ENCODE measurements around the gene SNRPA. TPM values are rescaled to one million over a fixed set of nuclear protein-coding genes. Genes with fewer than 3 reads are reported as not detected.
A peak's percentile ranks its signal among the peaks of the same experiment; 100 is the strongest.

SNRPA gene
- total and polyA plus RNA-seq, 2 of the 13 experiments (the other 11 are each of a cell fraction or from before 2014, with no cell fraction given): 59.6 to 162 TPM

DNA sequence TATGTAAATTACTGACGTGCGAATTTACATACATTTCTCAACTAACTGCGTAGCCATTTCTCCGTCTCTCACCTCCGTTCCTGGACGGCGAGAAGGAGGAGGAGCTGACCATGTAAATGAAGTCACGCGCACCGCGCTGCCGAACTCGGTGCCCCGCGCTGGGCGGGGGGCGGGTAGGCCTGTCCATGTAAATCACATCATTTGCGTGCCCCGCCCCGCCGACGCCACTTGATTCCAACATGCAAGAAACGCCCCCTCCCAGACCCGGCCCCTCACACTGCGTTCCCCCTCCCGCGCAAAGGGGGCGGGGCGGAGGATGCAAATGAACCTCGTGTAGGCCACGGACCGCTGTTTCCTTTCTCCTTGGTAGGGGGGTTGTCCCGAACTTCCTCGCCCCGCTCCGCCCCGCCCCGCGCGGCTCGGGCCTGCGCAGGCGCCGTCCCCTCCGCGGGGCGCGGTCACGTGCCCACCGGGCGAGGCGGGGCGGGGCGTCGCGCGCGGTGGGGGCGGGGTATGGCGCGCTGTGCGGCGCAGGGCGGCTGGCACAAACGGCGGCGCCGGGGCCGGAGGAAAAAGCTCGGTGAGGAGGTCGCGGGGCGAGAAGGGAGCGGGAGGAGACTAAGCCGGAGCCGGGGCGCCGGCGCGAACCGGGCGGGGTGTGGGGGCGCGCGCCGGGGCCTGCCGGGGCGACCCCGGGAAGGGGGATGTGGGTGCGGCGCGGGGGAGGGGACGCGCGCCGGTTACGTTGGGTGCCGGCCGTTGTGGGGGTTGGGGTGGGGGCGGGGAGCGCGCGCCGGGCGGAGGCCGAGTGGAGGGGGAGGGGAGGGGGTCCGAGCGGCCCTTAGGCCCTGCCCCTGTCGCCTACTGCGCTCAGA, 47.9 kb downstream of the SNRPA start, which contains the start of gene EGLN2 (continued):
- TF ChIP-seq, protein P1, sequence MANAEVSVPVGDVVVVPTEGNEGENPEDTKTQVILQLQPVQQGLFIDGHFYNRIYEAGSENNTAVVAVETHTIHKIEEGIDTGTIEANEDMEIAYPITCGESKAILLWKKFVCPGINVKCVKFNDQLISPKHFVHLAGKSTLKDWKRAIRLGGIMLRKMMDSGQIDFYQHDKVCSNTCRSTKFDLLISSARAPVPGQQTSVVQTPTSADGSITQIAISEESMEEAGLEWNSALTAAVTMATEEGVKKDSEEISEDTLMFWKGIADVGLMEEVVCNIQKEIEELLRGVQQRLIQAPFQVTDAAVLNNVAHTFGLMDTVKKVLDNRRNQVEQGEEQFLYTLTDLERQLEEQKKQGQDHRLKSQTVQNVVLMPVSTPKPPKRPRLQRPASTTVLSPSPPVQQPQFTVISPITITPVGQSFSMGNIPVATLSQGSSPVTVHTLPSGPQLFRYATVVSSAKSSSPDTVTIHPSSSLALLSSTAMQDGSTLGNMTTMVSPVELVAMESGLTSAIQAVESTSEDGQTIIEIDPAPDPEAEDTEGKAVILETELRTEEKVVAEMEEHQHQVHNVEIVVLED (CRISPR knock-in tag; IDR thresholded peaks at IDR 0.05; ENCODE audit: borderline replicate concordance): no peak
- TF ChIP-seq ZFP82 (CRISPR knock-in tag; IDR thresholded peaks at IDR 0.05; ENCODE audit: borderline replicate concordance) (no peak), FOXO1 (CRISPR knock-in tag; IDR thresholded peaks at IDR 0.05) (peak; percentile 16; the same call in 1 of the 2 replicates), ELF3 (CRISPR knock-in tag; IDR thresholded peaks at IDR 0.05) (peak; percentile 36; the same call in 1 of the 2 replicates), ZNF431 (CRISPR knock-in tag; IDR thresholded peaks at IDR 0.05; ENCODE audit: borderline replicate concordance, low read depth) (0 out of 2 replicates have a peak, but pooled peaks have one; percentile 49), RBFOX2 (IDR thresholded peaks at IDR 0.05; ENCODE audit: low read depth, low read length) (peak; percentile 63), FOXK1 (CRISPR knock-in tag; IDR thresholded peaks at IDR 0.05; ENCODE audit: borderline replicate concordance, low read depth) (peak; percentile 25; the same call in 1 of the 2 replicates), ISL2 (CRISPR knock-in tag; IDR thresholded peaks at IDR 0.05) (peak; percentile 12; the same call in 1 of the 2 replicates), SP4 (CRISPR knock-in tag; IDR thresholded peaks at IDR 0.05) (peak; percentile 93), GABPB1 (CRISPR knock-in tag; IDR thresholded peaks at IDR 0.05) (peak; percentile 37), ZNF331 (CRISPR knock-in tag; IDR thresholded peaks at IDR 0.05) (peak; percentile 24; the same call in 1 of the 2 replicates), SAFB2 (CRISPR knock-in tag; IDR thresholded peaks at IDR 0.05; ENCODE audit: borderline replicate concordance, low read depth) (no peak), NCOR1 (IDR thresholded peaks at IDR 0.05; ENCODE audit: borderline replicate concordance, low read length) (peak; percentile 37; the same call in 1 of the 2 replicates), SAP130 (CRISPR knock-in tag; IDR thresholded peaks at IDR 0.05; ENCODE audit: low read depth) (peak; percentile 64), TAF1 (CRISPR knock-in tag; IDR thresholded peaks at IDR 0.05) (0 out of 2 replicates have a peak, but pooled peaks have one; percentile 35), ZNF577 (CRISPR knock-in tag; IDR thresholded peaks at IDR 0.05; ENCODE audit: borderline replicate concordance, low read depth) (no peak), KLF6 (CRISPR knock-in tag; IDR thresholded peaks at IDR 0.05) (no peak), ARID3A (IDR thresholded peaks at IDR 0.05; ENCODE audit: low read depth, low read length) (0 out of 2 replicates have a peak, but pooled peaks have one; percentile 20)
- TF ChIP-seq, protein P2, sequence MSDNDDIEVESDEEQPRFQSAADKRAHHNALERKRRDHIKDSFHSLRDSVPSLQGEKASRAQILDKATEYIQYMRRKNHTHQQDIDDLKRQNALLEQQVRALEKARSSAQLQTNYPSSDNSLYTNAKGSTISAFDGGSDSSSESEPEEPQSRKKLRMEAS (IDR thresholded peaks at IDR 0.05): peak; percentile 63; the same call in 1 of the 2 replicates
- TF ChIP-seq, protein P3, sequence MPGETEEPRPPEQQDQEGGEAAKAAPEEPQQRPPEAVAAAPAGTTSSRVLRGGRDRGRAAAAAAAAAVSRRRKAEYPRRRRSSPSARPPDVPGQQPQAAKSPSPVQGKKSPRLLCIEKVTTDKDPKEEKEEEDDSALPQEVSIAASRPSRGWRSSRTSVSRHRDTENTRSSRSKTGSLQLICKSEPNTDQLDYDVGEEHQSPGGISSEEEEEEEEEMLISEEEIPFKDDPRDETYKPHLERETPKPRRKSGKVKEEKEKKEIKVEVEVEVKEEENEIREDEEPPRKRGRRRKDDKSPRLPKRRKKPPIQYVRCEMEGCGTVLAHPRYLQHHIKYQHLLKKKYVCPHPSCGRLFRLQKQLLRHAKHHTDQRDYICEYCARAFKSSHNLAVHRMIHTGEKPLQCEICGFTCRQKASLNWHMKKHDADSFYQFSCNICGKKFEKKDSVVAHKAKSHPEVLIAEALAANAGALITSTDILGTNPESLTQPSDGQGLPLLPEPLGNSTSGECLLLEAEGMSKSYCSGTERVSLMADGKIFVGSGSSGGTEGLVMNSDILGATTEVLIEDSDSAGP (CRISPR knock-in tag; IDR thresholded peaks at IDR 0.05; ENCODE audit: borderline replicate concordance): 0 out of 2 replicates have a peak, but pooled peaks have one; percentile 12

Measured in HepG2 (cell line).